Breast epithelium (tissue), 4 donors: Measurements from ENCODE around the gene PARP9. TPM values are rescaled to one million over a fixed set of nuclear protein-coding genes. Genes with fewer than 3 reads are reported as not detected.

Experiments
- DNase-seq, 2 donors: peaks; one replicate each; pipeline ENCODE4 v3.0.0-alpha.2; 2019; ENCODE audit warnings: low spot score in 2 of 2
- H3K27ac ChIP-seq, 2 donors: fragments of 200-600 bp; sonication (generic) in 1 of 2; one replicate each; pipeline ENCODE4 v1.5.1; 2016 to 2019; ENCODE audit warnings: mild to moderate bottlenecking in 1 of 2
- H3K27me3 ChIP-seq, 2 donors: fragments of 200-600 bp; sonication (generic) in 1 of 2; one replicate each; pipeline versions ENCODE4 v1.5.1 to v1.6.0; 2017 to 2019; ENCODE audit warnings: control low read depth in 1 of 2, mild to moderate bottlenecking in 1 of 2
- H3K36me3 ChIP-seq: fragments of 200-600 bp; one replicate; pipeline ENCODE4 v1.5.1; 2019
- H3K4me1 ChIP-seq, 2 donors: fragments of 200-600 bp; sonication (generic); one replicate each; pipeline ENCODE4 v1.5.1; 2016 to 2019; ENCODE audit warnings: control low read depth in 1 of 2
- H3K4me3 ChIP-seq, 3 donors: fragments of 200-600 bp; sonication (generic); 1 replicate in 2 of 3; 2 replicates in 1 of 3; pipeline ENCODE4 v1.5.1; 2016 to 2019; ENCODE audit warnings: mild to moderate bottlenecking in 3 of 3, moderate library complexity in 2 of 3
- H3K9me3 ChIP-seq, 2 donors: fragments of 200-600 bp; sonication (generic) in 1 of 2; one replicate each; pipeline ENCODE4 v1.5.1; 2016 to 2019; ENCODE audit warnings: control low read depth in 1 of 2
- CTCF ChIP-seq, 3 donors: fragments of 450-650 bp; IDR thresholded peaks; one replicate each; pipeline ENCODE4 v1.5.1; 2016 to 2017; ENCODE audit warnings: antibody characterized with exemption in 3 of 3, mild to moderate bottlenecking in 3 of 3, moderate library complexity in 3 of 3
- POLR2A ChIP-seq: fragments of 450-650 bp; IDR thresholded peaks from one replicate; pipeline ENCODE4 v1.6.1; 2016; ENCODE audit warnings: antibody characterized with exemption, mild to moderate bottlenecking, moderate library complexity
- POLR2AphosphoS5 ChIP-seq, 3 donors: sonication (generic); formaldehyde crosslinking; IDR thresholded peaks; one replicate each; pipeline ENCODE4 v1.6.1; 2017; ENCODE audit warnings: antibody characterized with exemption in 3 of 3
- intact Hi-C: fragments of 100-400 bp; cut with DNase I; formaldehyde crosslinking; loops from one replicate; pipeline ENCODE4 v1.15.1; 2023; ENCODE audit warnings: low total_unique reads
- total RNA-seq, 3 donors: library from RNA; depleted of rRNA; stranded (reverse); fragments of >200 nt; gene quantifications; one replicate each; pipeline ENCODE4 v1.1.0, GENCODE V29; 2016

Gene PARP9
- total RNA-seq, 3 donors from 2014 or later, result 17.4 to 55.1 (median 39.7) TPM

- H3K9me3 ChIP-seq, result no peaks in the 10 kb centered on the region
- H3K36me3 ChIP-seq, result no peaks in the 10 kb centered on the region
- DNase-seq, result no peak
- no peaks in the 10 kb centered on the region for H3K27me3 ChIP-seq
- no peak overlapping the region for H3K27ac ChIP-seq
- no peaks in the 10 kb centered on the region for H3K4me1 ChIP-seq
- TF ChIP-seq POLR2A, result no peak
- TF ChIP-seq POLR2AphosphoS5 (IDR thresholded peaks at IDR 0.05), result no peak
- TF ChIP-seq CTCF (IDR thresholded peaks at IDR 0.05), result no peak
- H3K4me3 ChIP-seq, result no peak overlapping the region
- intact Hi-C loops, result loop anchor here (1.0 kb wide), 1 partner anchor 12 kb away; no protein-coding TSS in a partner anchor
Observed at GRCh38 chr3:122590610-122591009, 26.5 kb upstream of the PARP9 start.

GRCh38 chr3:122589297-122589696 is 25.2 kb upstream of the PARP9 start:
- H3K9me3 ChIP-seq, result no peaks in the 10 kb centered on the region
- H3K4me1 ChIP-seq, result no peaks in the 10 kb centered on the region
- TF ChIP-seq POLR2AphosphoS5 (IDR thresholded peaks at IDR 0.05) (no peak), POLR2A (no peak)
- DNase-seq, result no peak
- H3K27ac ChIP-seq, result no peak overlapping the region
- no peak overlapping the region for H3K4me3 ChIP-seq
- intact Hi-C loops, result no loop called here
- no peaks in the 10 kb centered on the region for H3K27me3 ChIP-seq
- no peaks in the 10 kb centered on the region for H3K36me3 ChIP-seq

GRCh38 chr3:122587572-122587971 is 23.5 kb upstream of the PARP9 start:
- no peaks in the 10 kb centered on the region for H3K27me3 ChIP-seq
- no peak for DNase-seq
- no peaks in the 10 kb centered on the region for H3K36me3 ChIP-seq
- intact Hi-C loops, result no loop called here
- no peak overlapping the region for H3K4me3 ChIP-seq
- no peaks in the 10 kb centered on the region for H3K4me1 ChIP-seq
- peaks cover 1 to 7% of the 10 kb centered on the region in 2 donors for H3K9me3 ChIP-seq
- no peak overlapping the region for H3K27ac ChIP-seq
- no peak for TF ChIP-seq POLR2AphosphoS5 (IDR thresholded peaks at IDR 0.05)
- no peak for TF ChIP-seq POLR2A
- TF ChIP-seq CTCF (IDR thresholded peaks at IDR 0.05), result no peak

GRCh38 chr3:122586773-122587485 is 22.8 kb upstream of the PARP9 start:
- no peaks in the 10 kb centered on the region for H3K4me1 ChIP-seq
- no peaks in the 10 kb centered on the region for H3K27me3 ChIP-seq
- no peak overlapping the region for H3K27ac ChIP-seq
- intact Hi-C loops, result no loop called here
- TF ChIP-seq POLR2AphosphoS5 (IDR thresholded peaks at IDR 0.05) (no peak), CTCF (IDR thresholded peaks at IDR 0.05) (no peak), POLR2A (no peak)
- H3K4me3 ChIP-seq, result no peak overlapping the region
- peaks cover 8 to 11% of the 10 kb centered on the region in 2 donors for H3K9me3 ChIP-seq
- H3K36me3 ChIP-seq, result no peaks in the 10 kb centered on the region
- DNase-seq, result no peak

- Histone ChIP-seq H3K27ac (no peak overlapping the region), H3K4me3 (no peak overlapping the region), H3K27me3 (no peaks in the 10 kb centered on the region), H3K36me3 (no peaks in the 10 kb centered on the region), H3K9me3 (peaks cover 13 to 18% of the 10 kb centered on the region in 2 donors), H3K4me1 (no peaks in the 10 kb centered on the region)
- intact Hi-C loops, result no loop called here
- no peak for TF ChIP-seq POLR2A
- TF ChIP-seq CTCF (IDR thresholded peaks at IDR 0.05), result no peak
- TF ChIP-seq POLR2AphosphoS5 (IDR thresholded peaks at IDR 0.05), result no peak
- DNase-seq, result no peak
Observed at GRCh38 chr3:122586098-122586497, 22.0 kb upstream of the PARP9 start.
